Measurements from ENCODE around the gene KCNJ4.

DNA sequence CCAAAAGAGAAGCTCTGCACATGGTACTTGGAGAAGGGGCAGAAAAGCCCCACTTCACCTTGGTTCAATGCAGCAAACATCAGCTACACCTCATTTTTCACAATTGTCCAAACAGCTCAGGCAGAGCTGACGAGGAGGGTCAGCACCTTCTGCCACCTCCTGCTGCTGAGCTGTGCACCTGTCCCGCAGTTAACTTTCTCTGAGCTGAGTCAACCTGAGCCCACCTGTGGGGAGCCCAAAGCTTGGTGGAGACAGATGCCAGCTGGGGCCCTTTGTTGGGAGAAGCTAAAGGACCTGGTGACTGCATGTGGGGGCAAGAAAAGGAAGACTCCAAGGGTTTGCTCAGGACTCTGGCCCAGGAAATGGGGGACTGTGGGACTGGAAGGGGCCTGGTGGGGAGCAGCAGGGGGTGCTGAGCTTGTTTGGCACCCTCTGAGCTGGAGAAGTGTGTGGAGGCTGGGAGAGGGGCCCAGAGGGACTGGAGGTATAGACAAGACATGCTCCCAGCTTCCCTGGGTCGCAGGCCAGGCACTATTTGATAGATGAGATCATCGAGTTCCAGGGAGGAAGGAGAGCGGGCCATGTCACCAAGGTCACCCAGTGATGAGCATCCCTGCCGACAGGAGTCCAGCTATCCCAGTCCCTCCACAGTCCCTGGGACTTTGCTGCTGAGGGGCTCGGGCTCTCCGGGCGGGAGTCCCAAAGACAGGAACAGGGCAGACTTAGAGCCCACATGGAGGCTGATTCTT, 53.5 kb downstream of the KCNJ4 start:
- TF ChIP-seq POLR2A (IDR thresholded peaks at IDR 0.05) = no peak
- TF ChIP-seq, protein P1, sequence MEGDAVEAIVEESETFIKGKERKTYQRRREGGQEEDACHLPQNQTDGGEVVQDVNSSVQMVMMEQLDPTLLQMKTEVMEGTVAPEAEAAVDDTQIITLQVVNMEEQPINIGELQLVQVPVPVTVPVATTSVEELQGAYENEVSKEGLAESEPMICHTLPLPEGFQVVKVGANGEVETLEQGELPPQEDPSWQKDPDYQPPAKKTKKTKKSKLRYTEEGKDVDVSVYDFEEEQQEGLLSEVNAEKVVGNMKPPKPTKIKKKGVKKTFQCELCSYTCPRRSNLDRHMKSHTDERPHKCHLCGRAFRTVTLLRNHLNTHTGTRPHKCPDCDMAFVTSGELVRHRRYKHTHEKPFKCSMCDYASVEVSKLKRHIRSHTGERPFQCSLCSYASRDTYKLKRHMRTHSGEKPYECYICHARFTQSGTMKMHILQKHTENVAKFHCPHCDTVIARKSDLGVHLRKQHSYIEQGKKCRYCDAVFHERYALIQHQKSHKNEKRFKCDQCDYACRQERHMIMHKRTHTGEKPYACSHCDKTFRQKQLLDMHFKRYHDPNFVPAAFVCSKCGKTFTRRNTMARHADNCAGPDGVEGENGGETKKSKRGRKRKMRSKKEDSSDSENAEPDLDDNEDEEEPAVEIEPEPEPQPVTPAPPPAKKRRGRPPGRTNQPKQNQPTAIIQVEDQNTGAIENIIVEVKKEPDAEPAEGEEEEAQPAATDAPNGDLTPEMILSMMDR (IDR thresholded peaks at IDR 0.05) = no peak

All from tibial nerve (tissue), 3 donors.